Upper lobe of left lung (tissue), 6 donors: ENCODE results near the gene SMC5. TPM values are rescaled to one million over a fixed set of nuclear protein-coding genes. Genes with fewer than 3 reads are reported as not detected.

Source experiments
- ATAC-seq, 2 donors: fragments of 200-7000 bp; cut with Tn5 transposase; one replicate each; pipeline ENCODE4 v1.9.1; 2022; ENCODE audit warnings: mild to moderate bottlenecking in 2 of 2, moderate library complexity in 2 of 2; ENCODE audit not compliant: low FRiP score in 2 of 2
- DNase-seq, 2 donors: peaks; one replicate each; pipeline ENCODE4 v3.0.0-alpha.2; 2019 to 2020
- H3K27ac ChIP-seq, 4 donors: fragments of 200-600 bp; sonication (generic); one replicate each; pipeline ENCODE4 v1.5.1; 2016 to 2019
- H3K27me3 ChIP-seq, 4 donors: fragments of 200-600 bp; sonication (generic); one replicate each; pipeline ENCODE4 v1.5.1; 2017 to 2019
- H3K36me3 ChIP-seq, 4 donors: fragments of 200-600 bp; sonication (generic); one replicate each; pipeline ENCODE4 v1.5.1; 2016 to 2019
- H3K4me1 ChIP-seq, 4 donors: fragments of 200-600 bp; sonication (generic); one replicate each; pipeline ENCODE4 v1.5.1; 2018 to 2019
- H3K4me3 ChIP-seq, 4 donors: fragments of 200-600 bp; sonication (generic); one replicate each; pipeline ENCODE4 v1.5.1; 2017 to 2019; ENCODE audit warnings: mild to moderate bottlenecking in 2 of 4, moderate library complexity in 1 of 4
- H3K9me3 ChIP-seq, 4 donors: fragments of 200-600 bp; sonication (generic); one replicate each; pipeline ENCODE4 v1.5.1; 2018 to 2019
- EP300 ChIP-seq, 4 donors: sonication (generic); formaldehyde crosslinking; IDR thresholded peaks; one replicate each; pipeline ENCODE4 v1.5.1; 2017; ENCODE audit warnings: antibody characterized with exemption in 4 of 4, control low read depth in 2 of 4
- POLR2A ChIP-seq, 4 donors: fragments of 450-650 bp; IDR thresholded peaks; one replicate each; pipeline ENCODE4 v1.5.1; 2016 to 2017; ENCODE audit warnings: antibody characterized with exemption in 4 of 4, mild to moderate bottlenecking in 2 of 4
- POLR2AphosphoS5 ChIP-seq, 2 donors: sonication (generic); formaldehyde crosslinking; IDR thresholded peaks; one replicate each; pipeline ENCODE4 v1.5.1; 2017; ENCODE audit warnings: antibody characterized with exemption in 2 of 2
- WGBS, 2 donors: methylation state at CpG; one replicate each; pipeline ENCODE4 v1.1.5; 2017 to 2018; 5-methylcytosine and 5-hydroxymethylcytosine counted together
- total RNA-seq, 6 donors: library from RNA; depleted of rRNA in 4 of 6; stranded (reverse); fragments of >200 nt in 4 of 6; gene quantifications; one replicate each; pipeline versions ENCODE4 v1.1.0 to v1.2.1, GENCODE V29; 2016 to 2021
- TF ChIP-seq, protein P1 (sequence below), 6 experiments: fragments of 450-650 bp in 4 of 6; fragments of 200-600 bp in 2 of 6; sonication (generic) in 2 of 6; IDR thresholded peaks; one replicate each; pipeline ENCODE4 v1.5.1; 2016 to 2019; ENCODE audit warnings: antibody characterized with exemption in 6 of 6
- donor health status: DM: no; HTN: no; CAD: no; lungs with moderate emphysema.
- donor health status: DM: no; HTN: yes; CAD: no; lungs with severe emphysema.

The SMC5 gene
- total RNA-seq, 6 donors from 2014 or later = 18.8 to 60.7 (median 28.2) TPM

DNA sequence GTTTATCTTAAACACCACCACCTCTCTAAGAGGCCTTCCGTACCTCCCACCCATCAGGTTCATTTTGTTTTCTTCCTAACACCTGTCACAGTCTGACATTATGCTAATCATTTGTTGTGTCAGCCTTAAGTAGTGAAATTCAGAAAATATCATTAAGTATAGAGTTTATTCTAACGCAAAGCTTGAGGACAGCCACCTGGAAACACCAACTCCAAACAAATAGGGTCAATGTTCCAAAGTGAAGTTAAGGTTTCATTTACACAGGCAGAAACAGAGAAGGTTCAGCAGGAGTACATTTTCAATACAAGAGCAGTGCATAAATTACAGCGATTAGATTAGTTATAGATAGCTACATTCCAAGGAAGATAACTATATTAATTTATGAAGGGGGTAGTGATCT is 1.3 kb upstream of the SMC5 start:
- peak overlapping the region; percentile 87 to 96 (median 94) for H3K27ac ChIP-seq
- DNase-seq = no peak
- H3K4me3 ChIP-seq = peak overlapping the region in 3 of 4 donors; percentile 64 to 84 (median 72)
- no peaks in the 10 kb centered on the region for H3K27me3 ChIP-seq
- no peaks in the 10 kb centered on the region for H3K9me3 ChIP-seq
- no peak for ATAC-seq
- peaks cover 0 to 6% (median 1%) of the 10 kb centered on the region in 4 donors for H3K36me3 ChIP-seq
- H3K4me1 ChIP-seq = peaks cover 14 to 42% (median 36%) of the 10 kb centered on the region in 4 donors
- 62 to 72% methylated on average over 3 of the region's 3 CpGs for whole genome bisulfite sequencing, 2 donors
- TF ChIP-seq POLR2A (IDR thresholded peaks at IDR 0.05) = no peak
- TF ChIP-seq, protein P1, sequence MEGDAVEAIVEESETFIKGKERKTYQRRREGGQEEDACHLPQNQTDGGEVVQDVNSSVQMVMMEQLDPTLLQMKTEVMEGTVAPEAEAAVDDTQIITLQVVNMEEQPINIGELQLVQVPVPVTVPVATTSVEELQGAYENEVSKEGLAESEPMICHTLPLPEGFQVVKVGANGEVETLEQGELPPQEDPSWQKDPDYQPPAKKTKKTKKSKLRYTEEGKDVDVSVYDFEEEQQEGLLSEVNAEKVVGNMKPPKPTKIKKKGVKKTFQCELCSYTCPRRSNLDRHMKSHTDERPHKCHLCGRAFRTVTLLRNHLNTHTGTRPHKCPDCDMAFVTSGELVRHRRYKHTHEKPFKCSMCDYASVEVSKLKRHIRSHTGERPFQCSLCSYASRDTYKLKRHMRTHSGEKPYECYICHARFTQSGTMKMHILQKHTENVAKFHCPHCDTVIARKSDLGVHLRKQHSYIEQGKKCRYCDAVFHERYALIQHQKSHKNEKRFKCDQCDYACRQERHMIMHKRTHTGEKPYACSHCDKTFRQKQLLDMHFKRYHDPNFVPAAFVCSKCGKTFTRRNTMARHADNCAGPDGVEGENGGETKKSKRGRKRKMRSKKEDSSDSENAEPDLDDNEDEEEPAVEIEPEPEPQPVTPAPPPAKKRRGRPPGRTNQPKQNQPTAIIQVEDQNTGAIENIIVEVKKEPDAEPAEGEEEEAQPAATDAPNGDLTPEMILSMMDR (IDR thresholded peaks at IDR 0.05) = no peak

DNA sequence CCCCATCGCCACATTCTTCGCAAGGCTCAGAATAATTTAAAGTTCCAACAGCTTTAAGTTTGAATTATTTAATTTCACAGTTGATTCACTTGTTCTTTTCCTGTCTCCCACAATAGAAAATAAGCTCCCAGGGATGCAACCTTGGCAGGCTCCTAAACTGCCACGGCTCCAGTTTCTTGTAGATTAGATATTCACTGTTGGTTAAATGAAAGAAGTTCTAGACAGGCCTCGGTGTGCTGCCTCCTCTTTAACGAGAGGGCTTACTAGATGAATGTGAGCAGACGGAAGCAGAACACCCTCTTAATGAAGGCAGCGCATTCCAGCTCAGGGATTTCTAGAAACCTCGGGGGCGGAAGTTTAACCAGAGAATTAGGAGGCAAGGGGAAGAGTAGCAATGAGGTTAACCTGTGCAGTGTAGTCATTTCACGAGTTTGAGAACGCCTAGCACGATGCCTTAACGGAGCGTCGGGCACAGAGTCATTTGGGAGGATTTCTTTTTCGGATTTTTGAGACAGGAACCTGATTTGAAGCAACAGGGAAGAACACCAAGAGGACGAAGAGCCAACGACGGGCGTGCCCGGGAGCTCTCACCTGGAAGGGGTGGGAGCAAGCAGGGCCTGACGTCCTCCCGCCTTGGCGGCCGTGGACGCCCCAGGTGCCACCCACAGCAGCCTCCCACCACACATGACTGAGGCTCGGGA is 637 bp upstream of the SMC5 start:
- ATAC-seq (peak; percentile 68 to 90), DNase-seq (peak in 1 of 2 donors; percentile 85)
- Histone ChIP-seq H3K4me3 (peak overlapping the region; percentile 21 to 84 (median 68)), H3K4me1 (peaks cover 20 to 49% (median 42%) of the 10 kb centered on the region in 4 donors), H3K27ac (peak overlapping the region; percentile 87 to 96 (median 94)), H3K27me3 (no peaks in the 10 kb centered on the region), H3K36me3 (peaks cover 0 to 6% (median 1%) of the 10 kb centered on the region in 4 donors), H3K9me3 (no peaks in the 10 kb centered on the region)
- TF ChIP-seq, protein P1 (IDR thresholded peaks at IDR 0.05) = no peak
- no peak for TF ChIP-seq POLR2A (IDR thresholded peaks at IDR 0.05)
- TF ChIP-seq POLR2AphosphoS5 (IDR thresholded peaks at IDR 0.05) = no peak
- TF ChIP-seq EP300 (IDR thresholded peaks at IDR 0.05) = no peak
- 6 to 7% methylated on average over 21 to 26 of the region's 27 CpGs for WGBS, 2 donors

DNA sequence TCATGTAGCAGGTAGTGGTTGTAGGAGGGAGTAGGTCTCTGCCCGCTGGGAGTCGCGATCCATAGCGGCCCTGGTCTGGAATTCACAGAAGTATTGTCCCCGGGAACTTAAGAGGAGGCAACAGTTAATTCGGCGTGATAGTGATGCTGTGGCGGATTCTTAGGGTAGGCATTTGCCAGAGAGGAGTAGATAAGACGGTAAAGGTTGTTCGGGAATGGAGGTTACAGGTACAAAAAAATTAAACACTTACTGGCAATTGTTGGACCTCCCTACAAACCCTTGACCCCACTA is 679 bp downstream of the SMC5 start:
- H3K36me3 ChIP-seq = peaks cover 1 to 12% (median 2%) of the 10 kb centered on the region in 4 donors
- peak overlapping the region; percentile 87 to 96 (median 94) for H3K27ac ChIP-seq
- peaks cover 27 to 54% (median 43%) of the 10 kb centered on the region in 4 donors for H3K4me1 ChIP-seq
- peak overlapping the region; percentile 64 to 84 (median 71) for H3K4me3 ChIP-seq
- WGBS, 2 donors = 1 to 3% methylated on average over 10 of the region's 10 CpGs
- no peaks in the 10 kb centered on the region for H3K27me3 ChIP-seq
- no peak for ATAC-seq
- H3K9me3 ChIP-seq = no peaks in the 10 kb centered on the region
- no peak for DNase-seq
- TF ChIP-seq, protein P1 (IDR thresholded peaks at IDR 0.05) = no peak
- no peak for TF ChIP-seq POLR2A (IDR thresholded peaks at IDR 0.05)
- no peak for TF ChIP-seq POLR2AphosphoS5 (IDR thresholded peaks at IDR 0.05)
- TF ChIP-seq EP300 (IDR thresholded peaks at IDR 0.05) = no peak

DNA sequence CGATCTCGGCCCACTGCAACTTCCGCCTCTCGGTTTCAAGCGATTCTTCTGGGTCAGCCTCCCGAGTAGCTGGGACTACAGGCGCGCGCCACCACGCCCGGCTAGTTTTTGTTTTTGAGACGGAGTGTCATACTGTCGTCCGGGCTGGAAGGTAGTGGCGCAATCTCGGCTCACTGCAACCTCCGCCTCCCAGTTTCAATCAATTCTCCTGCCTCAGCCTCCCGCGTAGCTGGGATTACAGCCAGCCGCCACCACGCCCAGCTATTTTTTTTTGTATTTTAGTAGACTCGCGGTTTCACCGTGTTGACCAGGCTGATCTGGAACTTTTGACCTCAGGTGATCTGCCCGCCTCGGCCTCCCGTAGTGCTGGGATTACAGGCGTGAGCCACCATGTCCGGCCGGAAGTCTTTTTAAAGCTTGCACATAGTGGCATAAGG is 1.2 kb downstream of the SMC5 start:
- Histone ChIP-seq H3K9me3 (no peaks in the 10 kb centered on the region), H3K4me3 (peak overlapping the region in 3 of 4 donors; percentile 64 to 84 (median 72)), H3K27ac (peak overlapping the region; percentile 87 to 96 (median 94)), H3K27me3 (no peaks in the 10 kb centered on the region), H3K4me1 (peaks cover 27 to 54% (median 43%) of the 10 kb centered on the region in 4 donors), H3K36me3 (peaks cover 7 to 18% (median 8%) of the 10 kb centered on the region in 4 donors)
- ATAC-seq (no peak), DNase-seq (peak in 1 of 2 donors; percentile 75)
- TF ChIP-seq POLR2AphosphoS5 (IDR thresholded peaks at IDR 0.05) = no peak
- no peak for TF ChIP-seq POLR2A (IDR thresholded peaks at IDR 0.05)
- TF ChIP-seq, protein P1 (IDR thresholded peaks at IDR 0.05) = no peak
- no peak for TF ChIP-seq EP300 (IDR thresholded peaks at IDR 0.05)
- WGBS, 2 donors = 78 to 89% methylated on average over 30 of the region's 30 CpGs
